ENCODE results near the gene CMC2. TPM values are rescaled to one million over a fixed set of nuclear protein-coding genes. Genes with fewer than 3 reads are reported as not detected.

Gene CMC2
- total and polyA plus RNA-seq, 9 of the 15 experiments (the other 6 are each of a cell fraction or from before 2014, with no cell fraction given), result 122 to 501 (median 172) TPM

DNA sequence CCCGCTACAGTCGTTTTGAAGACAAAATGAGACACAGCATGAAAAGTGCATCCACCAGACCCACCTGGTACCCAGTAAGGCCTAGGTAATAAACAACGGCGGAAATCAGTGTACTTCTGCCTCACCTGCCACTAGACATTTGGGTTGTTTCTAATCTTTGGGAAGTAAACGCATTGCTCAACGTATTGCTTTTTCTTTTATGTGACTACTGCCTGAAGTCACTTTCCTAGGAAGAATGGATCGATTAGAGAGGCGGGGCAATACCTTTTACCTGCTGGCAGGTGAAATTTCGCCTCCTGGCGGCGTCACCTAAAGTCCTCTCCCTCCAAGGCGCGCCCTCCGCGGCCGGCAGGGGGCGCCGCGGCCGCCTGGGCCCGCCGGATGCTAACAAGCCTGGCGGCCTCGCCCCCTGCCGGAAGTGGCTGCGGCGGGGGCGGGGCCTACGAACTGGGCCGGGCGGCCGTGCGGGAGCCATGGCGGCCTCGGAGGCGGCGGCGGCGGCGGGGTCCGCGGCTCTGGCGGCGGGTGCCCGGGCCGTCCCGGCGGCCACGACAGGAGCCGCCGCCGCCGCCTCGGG is 28.8 kb upstream of the CMC2 start, which contains the start of gene ATMIN (continued):
- TF ChIP-seq CEBPG (CRISPR knock-in tag; IDR thresholded peaks at IDR 0.05) (no peak), CEBPG (tag; conservative IDR thresholded peaks at IDR 0.05 in 1 of 2, IDR thresholded peaks at IDR 0.05 in 1 of 2) (no peak), ZNF217 (CRISPR knock-in tag; IDR thresholded peaks at IDR 0.05) (no peak), ZNF561 (CRISPR knock-in tag; conservative IDR thresholded peaks at IDR 0.05) (no peak), XRCC5 (IDR thresholded peaks at IDR 0.05; ENCODE audit: low read depth, low read length) (peak; percentile 91), STAT5A (IDR thresholded peaks at IDR 0.05; ENCODE audit: borderline replicate concordance, low read length) (no peak; the same call in 1 of the 2 replicates), TRIM25 (IDR thresholded peaks at IDR 0.05; ENCODE audit: borderline replicate concordance) (no peak), JUND (IDR thresholded peaks at IDR 0.05; ENCODE audit: borderline replicate concordance, low read depth, low read length) (peak; percentile 67; the same call in 1 of the 2 replicates), JUND (tag; IDR thresholded peaks at IDR 0.05; ENCODE audit: borderline replicate concordance, low read depth, low read length) (no peak; the same call in 2 of the 3 replicates), CCAR2 (IDR thresholded peaks at IDR 0.05; ENCODE audit: low read depth, low read length) (no peak), FOXA1 (IDR thresholded peaks at IDR 0.05; ENCODE audit: borderline replicate concordance) (no peak), GABPB2 (CRISPR knock-in tag; conservative IDR thresholded peaks at IDR 0.05) (no peak), MEIS2 (IDR thresholded peaks at IDR 0.05; ENCODE audit: partially characterized antibody) (no peak), ZNF76 (CRISPR knock-in tag; IDR thresholded peaks at IDR 0.05; ENCODE audit: borderline replicate concordance) (no peak), ELF2 (CRISPR knock-in tag; IDR thresholded peaks at IDR 0.05) (peak; percentile 33; the same call in 1 of the 2 replicates), ZNF79 (CRISPR knock-in tag; IDR thresholded peaks at IDR 0.05; ENCODE audit: low read depth) (no peak), ARNT (IDR thresholded peaks at IDR 0.05) (0 out of 4 replicates have a peak, but pooled peaks of 1 of the 2 experiments have one; percentile 51), ETV5 (CRISPR knock-in tag; IDR thresholded peaks at IDR 0.05; ENCODE audit: low read depth) (peak; percentile 77), MCM2 (IDR thresholded peaks at IDR 0.05; ENCODE audit: low read depth) (no peak)
- TF ChIP-seq, protein P1, sequence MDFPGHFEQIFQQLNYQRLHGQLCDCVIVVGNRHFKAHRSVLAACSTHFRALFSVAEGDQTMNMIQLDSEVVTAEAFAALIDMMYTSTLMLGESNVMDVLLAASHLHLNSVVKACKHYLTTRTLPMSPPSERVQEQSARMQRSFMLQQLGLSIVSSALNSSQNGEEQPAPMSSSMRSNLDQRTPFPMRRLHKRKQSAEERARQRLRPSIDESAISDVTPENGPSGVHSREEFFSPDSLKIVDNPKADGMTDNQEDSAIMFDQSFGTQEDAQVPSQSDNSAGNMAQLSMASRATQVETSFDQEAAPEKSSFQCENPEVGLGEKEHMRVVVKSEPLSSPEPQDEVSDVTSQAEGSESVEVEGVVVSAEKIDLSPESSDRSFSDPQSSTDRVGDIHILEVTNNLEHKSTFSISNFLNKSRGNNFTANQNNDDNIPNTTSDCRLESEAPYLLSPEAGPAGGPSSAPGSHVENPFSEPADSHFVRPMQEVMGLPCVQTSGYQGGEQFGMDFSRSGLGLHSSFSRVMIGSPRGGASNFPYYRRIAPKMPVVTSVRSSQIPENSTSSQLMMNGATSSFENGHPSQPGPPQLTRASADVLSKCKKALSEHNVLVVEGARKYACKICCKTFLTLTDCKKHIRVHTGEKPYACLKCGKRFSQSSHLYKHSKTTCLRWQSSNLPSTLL (IDR thresholded peaks at IDR 0.05), result no peak
- TF ChIP-seq, protein P2, sequence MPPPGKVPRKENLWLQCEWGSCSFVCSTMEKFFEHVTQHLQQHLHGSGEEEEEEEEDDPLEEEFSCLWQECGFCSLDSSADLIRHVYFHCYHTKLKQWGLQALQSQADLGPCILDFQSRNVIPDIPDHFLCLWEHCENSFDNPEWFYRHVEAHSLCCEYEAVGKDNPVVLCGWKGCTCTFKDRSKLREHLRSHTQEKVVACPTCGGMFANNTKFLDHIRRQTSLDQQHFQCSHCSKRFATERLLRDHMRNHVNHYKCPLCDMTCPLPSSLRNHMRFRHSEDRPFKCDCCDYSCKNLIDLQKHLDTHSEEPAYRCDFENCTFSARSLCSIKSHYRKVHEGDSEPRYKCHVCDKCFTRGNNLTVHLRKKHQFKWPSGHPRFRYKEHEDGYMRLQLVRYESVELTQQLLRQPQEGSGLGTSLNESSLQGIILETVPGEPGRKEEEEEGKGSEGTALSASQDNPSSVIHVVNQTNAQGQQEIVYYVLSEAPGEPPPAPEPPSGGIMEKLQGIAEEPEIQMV (tag; conservative IDR thresholded peaks at IDR 0.05; ENCODE audit: low read depth), result no peak
- TF ChIP-seq, protein P3, sequence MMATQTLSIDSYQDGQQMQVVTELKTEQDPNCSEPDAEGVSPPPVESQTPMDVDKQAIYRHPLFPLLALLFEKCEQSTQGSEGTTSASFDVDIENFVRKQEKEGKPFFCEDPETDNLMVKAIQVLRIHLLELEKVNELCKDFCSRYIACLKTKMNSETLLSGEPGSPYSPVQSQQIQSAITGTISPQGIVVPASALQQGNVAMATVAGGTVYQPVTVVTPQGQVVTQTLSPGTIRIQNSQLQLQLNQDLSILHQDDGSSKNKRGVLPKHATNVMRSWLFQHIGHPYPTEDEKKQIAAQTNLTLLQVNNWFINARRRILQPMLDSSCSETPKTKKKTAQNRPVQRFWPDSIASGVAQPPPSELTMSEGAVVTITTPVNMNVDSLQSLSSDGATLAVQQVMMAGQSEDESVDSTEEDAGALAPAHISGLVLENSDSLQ (IDR thresholded peaks at IDR 0.05), result no peak
